ENCODE data around the gene PHACTR3.

The PHACTR3 gene

DNA sequence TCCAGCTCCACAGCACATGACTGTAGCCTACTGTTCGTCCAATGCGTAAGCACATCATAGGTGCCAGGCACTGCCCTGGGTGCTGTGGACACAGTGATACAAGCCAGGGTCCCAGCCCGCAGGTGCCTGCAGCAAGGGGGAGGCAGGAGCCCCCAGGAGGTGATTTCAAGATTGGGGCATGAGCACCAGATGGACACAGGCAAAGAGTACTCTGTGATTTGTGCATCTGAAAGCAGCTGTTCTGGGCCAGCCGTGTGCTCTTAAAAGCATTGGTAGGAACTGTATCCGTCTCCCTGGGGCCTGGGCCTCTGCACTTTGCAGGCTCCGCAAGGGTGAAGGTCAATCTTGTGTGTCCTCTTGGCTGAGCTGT is 179.3 kb downstream of the PHACTR3 start:
- no peak overlapping the region for H3K4me3 ChIP-seq (ENCODE audit: low read depth in 1 of 2, low read length in 1 of 2)
- no peak overlapping the region for H3K27ac ChIP-seq
- no peaks in the 10 kb centered on the region for H3K36me3 ChIP-seq
- no peaks in the 10 kb centered on the region for H3K9me3 ChIP-seq
- H3K4me1 ChIP-seq (ENCODE audit: control insufficient read depth in 1 of 2, insufficient read depth in 1 of 2, low read depth in 1 of 2, low read length in 1 of 2) = peaks cover 14 to 20% of the 10 kb centered on the region in 2 experiments
- H3K27me3 ChIP-seq = no peaks in the 10 kb centered on the region
- TF ChIP-seq, protein P1, sequence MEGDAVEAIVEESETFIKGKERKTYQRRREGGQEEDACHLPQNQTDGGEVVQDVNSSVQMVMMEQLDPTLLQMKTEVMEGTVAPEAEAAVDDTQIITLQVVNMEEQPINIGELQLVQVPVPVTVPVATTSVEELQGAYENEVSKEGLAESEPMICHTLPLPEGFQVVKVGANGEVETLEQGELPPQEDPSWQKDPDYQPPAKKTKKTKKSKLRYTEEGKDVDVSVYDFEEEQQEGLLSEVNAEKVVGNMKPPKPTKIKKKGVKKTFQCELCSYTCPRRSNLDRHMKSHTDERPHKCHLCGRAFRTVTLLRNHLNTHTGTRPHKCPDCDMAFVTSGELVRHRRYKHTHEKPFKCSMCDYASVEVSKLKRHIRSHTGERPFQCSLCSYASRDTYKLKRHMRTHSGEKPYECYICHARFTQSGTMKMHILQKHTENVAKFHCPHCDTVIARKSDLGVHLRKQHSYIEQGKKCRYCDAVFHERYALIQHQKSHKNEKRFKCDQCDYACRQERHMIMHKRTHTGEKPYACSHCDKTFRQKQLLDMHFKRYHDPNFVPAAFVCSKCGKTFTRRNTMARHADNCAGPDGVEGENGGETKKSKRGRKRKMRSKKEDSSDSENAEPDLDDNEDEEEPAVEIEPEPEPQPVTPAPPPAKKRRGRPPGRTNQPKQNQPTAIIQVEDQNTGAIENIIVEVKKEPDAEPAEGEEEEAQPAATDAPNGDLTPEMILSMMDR (IDR thresholded peaks at IDR 0.05) = no peak

DNA sequence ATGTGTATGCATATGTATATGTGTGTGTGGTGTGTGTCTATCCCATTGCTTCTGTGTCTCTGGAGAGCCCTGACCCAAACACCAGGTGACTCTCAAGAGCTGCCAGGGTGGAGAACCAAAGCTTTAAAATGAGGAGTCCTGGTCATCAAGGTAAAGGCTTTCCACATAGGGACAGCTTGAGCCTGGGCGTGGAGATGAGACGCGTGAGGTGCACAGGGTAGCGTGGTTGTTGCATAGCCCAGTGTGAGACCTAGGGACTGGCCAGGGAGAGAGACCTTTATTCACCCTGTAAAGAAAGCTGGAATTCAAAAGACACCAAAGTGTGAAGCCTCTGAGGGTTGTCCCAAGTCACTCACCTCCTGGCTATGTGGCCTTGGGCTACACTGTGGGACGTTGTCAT is 180.0 kb downstream of the PHACTR3 start:
- Histone ChIP-seq H3K36me3 (no peaks in the 10 kb centered on the region), H3K9me3 (no peaks in the 10 kb centered on the region), H3K4me3 (ENCODE audit: low read depth in 1 of 2, low read length in 1 of 2) (no peak overlapping the region), H3K4me1 (ENCODE audit: control insufficient read depth in 1 of 2, insufficient read depth in 1 of 2, low read depth in 1 of 2, low read length in 1 of 2) (peaks cover 14 to 20% of the 10 kb centered on the region in 2 experiments), H3K27me3 (no peaks in the 10 kb centered on the region), H3K27ac (no peak overlapping the region)
- TF ChIP-seq, protein P1 (IDR thresholded peaks at IDR 0.05) = no peak

DNA sequence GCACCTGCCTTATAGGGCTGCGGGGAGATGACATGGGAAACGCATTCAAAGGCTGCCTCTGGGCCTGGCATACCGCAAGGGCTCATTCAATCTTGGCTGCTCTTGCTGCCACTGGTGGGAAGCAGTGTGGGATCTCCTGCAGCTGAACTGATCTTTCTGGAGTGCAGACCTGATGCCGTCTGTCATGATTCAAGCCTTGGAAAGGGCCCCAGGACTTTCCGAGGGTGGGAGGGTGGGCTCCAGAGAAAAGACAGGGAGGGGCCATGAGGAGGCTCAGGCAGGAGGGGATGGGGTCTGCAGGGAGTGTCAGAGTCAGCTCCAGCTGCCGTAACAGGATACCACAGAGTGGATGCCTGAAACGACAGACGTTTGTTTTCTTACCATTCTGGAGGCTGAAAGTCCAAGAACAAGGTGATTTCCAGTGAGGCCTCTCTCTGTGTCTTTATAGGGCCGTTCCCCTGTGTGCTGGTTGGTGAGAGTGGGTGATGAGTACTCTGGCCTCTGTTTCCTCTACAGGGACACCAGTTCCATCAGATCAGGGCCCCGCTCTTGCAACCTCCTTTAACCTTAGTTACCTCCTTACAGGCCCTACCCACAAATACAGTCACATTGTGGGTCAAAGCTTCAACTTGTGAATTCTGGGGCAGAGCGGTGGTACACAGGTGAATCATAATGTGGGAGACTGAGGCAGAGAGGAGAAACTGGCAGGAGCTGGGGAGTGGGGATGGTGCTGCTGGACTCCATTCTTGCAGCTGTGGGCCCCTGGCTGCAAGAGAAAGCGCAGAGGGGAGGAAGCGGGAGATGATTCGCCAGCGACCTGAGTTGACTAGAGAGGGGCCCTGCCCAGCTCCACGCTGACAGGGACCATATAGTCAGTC is 180.7 kb downstream of the PHACTR3 start:
- Histone ChIP-seq H3K4me1 (ENCODE audit: control insufficient read depth in 1 of 2, insufficient read depth in 1 of 2, low read depth in 1 of 2, low read length in 1 of 2) (peaks cover 14 to 20% of the 10 kb centered on the region in 2 experiments), H3K27ac (no peak overlapping the region), H3K9me3 (no peaks in the 10 kb centered on the region), H3K27me3 (no peaks in the 10 kb centered on the region), H3K36me3 (no peaks in the 10 kb centered on the region), H3K4me3 (ENCODE audit: low read depth in 1 of 2, low read length in 1 of 2) (no peak overlapping the region)
- TF ChIP-seq, protein P1 (IDR thresholded peaks at IDR 0.05) = no peak

DNA sequence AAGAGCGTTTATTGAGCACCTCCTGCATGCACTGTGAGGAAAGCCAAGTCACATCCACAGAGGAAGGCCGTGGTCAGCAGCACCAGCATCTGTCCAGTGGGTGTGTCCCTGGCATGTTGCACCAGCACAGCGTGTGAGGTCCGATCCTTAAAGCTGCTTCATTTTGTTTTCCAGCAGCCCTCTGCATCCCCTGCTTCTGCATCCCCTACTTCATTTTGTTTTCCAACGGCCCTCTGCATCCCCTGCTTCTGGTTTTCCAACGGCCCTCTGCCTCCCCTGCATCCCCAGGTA is 181.3 kb downstream of the PHACTR3 start:
- TF ChIP-seq, protein P1 (IDR thresholded peaks at IDR 0.05) = no peak
- no peaks in the 10 kb centered on the region for H3K27me3 ChIP-seq
- no peak overlapping the region for H3K27ac ChIP-seq
- H3K36me3 ChIP-seq = no peaks in the 10 kb centered on the region
- no peak overlapping the region for H3K4me3 ChIP-seq (ENCODE audit: low read depth in 1 of 2, low read length in 1 of 2)
- H3K4me1 ChIP-seq (ENCODE audit: control insufficient read depth in 1 of 2, insufficient read depth in 1 of 2, low read depth in 1 of 2, low read length in 1 of 2) = peaks cover 14 to 20% of the 10 kb centered on the region in 2 experiments
- H3K9me3 ChIP-seq = no peaks in the 10 kb centered on the region

DNA sequence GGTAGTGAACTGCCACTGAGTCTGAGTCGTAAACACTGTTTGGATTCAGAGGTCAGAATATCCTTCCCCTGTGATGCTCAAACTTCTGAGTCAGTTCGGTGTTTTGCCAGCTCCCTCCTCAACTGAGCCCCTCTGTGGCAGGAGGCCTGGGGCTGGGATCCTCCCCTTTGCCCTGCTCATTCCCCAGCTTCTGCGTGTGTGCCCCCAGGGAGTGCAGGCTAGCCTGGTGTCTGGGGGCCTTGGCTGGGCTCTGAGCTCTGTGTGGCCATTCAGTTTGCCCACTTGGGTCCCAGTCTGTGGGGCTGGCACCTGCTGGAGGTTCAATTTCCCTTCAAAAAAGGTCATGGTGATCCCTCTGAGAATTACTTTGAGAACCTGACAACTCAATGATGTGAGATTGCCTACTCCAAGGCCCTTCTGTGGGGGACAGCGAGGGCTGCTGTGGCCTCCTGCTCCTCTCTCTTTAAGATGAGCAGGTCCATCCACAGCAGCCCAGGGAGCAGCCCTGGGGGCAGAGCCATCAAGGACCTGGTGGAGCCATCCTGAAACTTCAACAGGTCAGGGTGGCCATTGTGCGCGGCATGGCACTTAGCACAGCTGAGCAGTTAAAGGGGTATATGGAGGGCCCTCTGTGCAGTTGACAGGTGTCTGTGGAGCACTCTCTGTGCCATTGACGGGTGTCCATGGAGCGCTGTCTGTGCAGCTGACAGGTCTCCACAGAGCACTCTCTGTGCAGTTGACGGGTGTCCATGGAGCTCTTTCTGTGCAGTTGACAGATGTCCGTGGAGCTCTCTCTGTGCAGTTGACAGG is 181.9 kb downstream of the PHACTR3 start:
- TF ChIP-seq, protein P1 (IDR thresholded peaks at IDR 0.05) = no peak
- H3K27ac ChIP-seq = no peak overlapping the region
- H3K9me3 ChIP-seq = no peaks in the 10 kb centered on the region

More for the DNA sequence above, 181.9 kb downstream of the PHACTR3 start:
- no peaks in the 10 kb centered on the region for H3K36me3 ChIP-seq
- H3K4me3 ChIP-seq (ENCODE audit: low read depth in 1 of 2, low read length in 1 of 2) = no peak overlapping the region
- no peaks in the 10 kb centered on the region for H3K27me3 ChIP-seq
- peaks cover 14 to 20% of the 10 kb centered on the region in 2 experiments for H3K4me1 ChIP-seq (ENCODE audit: control insufficient read depth in 1 of 2, insufficient read depth in 1 of 2, low read depth in 1 of 2, low read length in 1 of 2)
